Lower leg skin (tissue), 4 donors: ENCODE data around the gene DBI. TPM values are rescaled to one million over a fixed set of nuclear protein-coding genes. Genes with fewer than 3 reads are reported as not detected.

ENCODE experiments used
- DNase-seq, 2 donors: peaks; one replicate each; pipeline ENCODE4 v3.0.0-alpha.2; 2019; ENCODE audit warnings: low spot score in 2 of 2
- H3K4me3 ChIP-seq: fragments of 200-600 bp; sonication (generic); 2 replicates; pipeline ENCODE4 v1.5.1; 2017; ENCODE audit warnings: mild to moderate bottlenecking, low read depth; ENCODE audit not compliant: poor library complexity, severe bottlenecking
- POLR2A ChIP-seq, 2 donors: fragments of 450-650 bp; IDR thresholded peaks; one replicate each; pipeline ENCODE4 v1.6.1; 2016 to 2017; ENCODE audit warnings: antibody characterized with exemption in 2 of 2, mild to moderate bottlenecking in 1 of 2, moderate library complexity in 1 of 2
- WGBS, 2 donors: methylation state at CpG; one replicate each; pipeline ENCODE4 v1.1.5; 2018; 5-methylcytosine and 5-hydroxymethylcytosine counted together
- intact Hi-C: fragments of 100-400 bp; cut with DNase I; formaldehyde crosslinking; loops from one replicate; pipeline ENCODE4 v1.15.0; 2023; ENCODE audit warnings: low total_unique reads
- total RNA-seq, 4 donors: library from RNA; depleted of rRNA; stranded (reverse); fragments of >200 nt; gene quantifications; one replicate each; pipeline ENCODE4 v1.1.0, GENCODE V29; 2016
- TF ChIP-seq, protein P1 (sequence below), 3 donors: fragments of 450-650 bp; IDR thresholded peaks; one replicate each; pipeline ENCODE4 v1.5.1; 2016; ENCODE audit warnings: antibody characterized with exemption in 3 of 3, mild to moderate bottlenecking in 3 of 3, moderate library complexity in 2 of 3

The DBI gene
- total RNA-seq, 4 donors from 2014 or later = 266 to 369 (median 326) TPM

DNA sequence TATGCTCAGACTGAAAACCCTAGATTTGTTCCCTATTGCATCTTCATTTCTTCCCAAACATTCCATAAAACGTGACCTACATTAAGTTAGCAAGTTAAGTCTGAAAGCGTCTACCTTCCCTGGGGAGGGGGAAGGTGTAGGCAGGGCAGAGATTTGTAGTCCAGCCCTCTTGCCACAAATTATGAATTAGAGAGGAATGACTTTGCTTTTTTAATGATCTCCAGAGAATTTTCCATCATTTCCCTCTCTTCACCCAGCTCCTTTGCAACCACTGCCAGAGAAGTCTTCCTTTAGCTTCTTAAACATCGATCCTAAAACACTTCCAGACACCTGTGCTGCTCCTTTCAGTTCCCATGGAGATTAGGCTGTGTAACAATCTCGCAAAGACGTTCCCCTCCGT, 1.3 kb upstream of the DBI start:
- no peak for DNase-seq
- intact Hi-C loops = no loop called here
- WGBS, 2 donors = 29 to 42% methylated on average over 6 of the region's 6 CpGs
- H3K4me3 ChIP-seq = no peak overlapping the region
- TF ChIP-seq, protein P1, sequence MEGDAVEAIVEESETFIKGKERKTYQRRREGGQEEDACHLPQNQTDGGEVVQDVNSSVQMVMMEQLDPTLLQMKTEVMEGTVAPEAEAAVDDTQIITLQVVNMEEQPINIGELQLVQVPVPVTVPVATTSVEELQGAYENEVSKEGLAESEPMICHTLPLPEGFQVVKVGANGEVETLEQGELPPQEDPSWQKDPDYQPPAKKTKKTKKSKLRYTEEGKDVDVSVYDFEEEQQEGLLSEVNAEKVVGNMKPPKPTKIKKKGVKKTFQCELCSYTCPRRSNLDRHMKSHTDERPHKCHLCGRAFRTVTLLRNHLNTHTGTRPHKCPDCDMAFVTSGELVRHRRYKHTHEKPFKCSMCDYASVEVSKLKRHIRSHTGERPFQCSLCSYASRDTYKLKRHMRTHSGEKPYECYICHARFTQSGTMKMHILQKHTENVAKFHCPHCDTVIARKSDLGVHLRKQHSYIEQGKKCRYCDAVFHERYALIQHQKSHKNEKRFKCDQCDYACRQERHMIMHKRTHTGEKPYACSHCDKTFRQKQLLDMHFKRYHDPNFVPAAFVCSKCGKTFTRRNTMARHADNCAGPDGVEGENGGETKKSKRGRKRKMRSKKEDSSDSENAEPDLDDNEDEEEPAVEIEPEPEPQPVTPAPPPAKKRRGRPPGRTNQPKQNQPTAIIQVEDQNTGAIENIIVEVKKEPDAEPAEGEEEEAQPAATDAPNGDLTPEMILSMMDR (IDR thresholded peaks at IDR 0.05) = no peak
- TF ChIP-seq POLR2A (IDR thresholded peaks at IDR 0.05) = no peak

GRCh38 chr2:119366161-119366648, 572 bp upstream of the DBI start:
- 0 to 2% methylated on average over 17 of the region's 17 CpGs for whole genome bisulfite sequencing, 2 donors
- peak overlapping the region; percentile 55 for H3K4me3 ChIP-seq
- TF ChIP-seq, protein P1 (IDR thresholded peaks at IDR 0.05) = no peak
- no peak for TF ChIP-seq POLR2A (IDR thresholded peaks at IDR 0.05)
- intact Hi-C loops = no loop called here
- DNase-seq = peak in 1 of 2 donors; percentile 50

DNA sequence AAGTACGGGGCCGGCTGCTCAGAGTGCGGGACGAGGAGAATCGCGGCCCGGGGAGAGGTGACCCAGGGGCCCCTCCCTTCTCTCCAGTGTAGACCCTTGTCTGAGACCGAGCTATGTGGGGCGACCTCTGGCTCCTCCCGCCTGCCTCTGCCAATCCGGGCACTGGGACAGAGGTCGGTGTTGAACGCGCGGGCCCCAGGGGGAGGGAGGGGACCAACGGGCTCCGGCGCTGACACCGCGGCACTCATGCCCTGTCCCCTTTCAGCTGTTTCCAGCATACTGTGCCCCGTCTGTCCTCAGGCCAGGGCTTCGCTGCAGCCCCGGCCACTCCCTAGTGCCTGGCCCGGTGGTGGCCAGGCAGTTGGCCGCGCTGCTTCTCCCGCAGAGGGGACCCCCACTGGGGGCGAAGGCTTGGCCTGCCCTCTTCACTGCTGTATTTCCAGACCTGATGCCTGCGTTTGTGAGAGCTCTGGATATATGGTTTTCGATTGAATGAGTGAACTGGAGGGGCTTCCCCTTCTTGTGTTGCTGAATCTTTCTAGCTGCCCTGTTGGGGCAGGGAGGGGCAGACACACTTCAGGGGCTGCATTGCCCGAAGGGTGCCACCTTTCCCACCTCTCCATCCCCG, 809 bp downstream of the DBI start:
- peak overlapping the region; percentile 85 for H3K4me3 ChIP-seq
- intact Hi-C loops = no loop called here
- DNase-seq = peak; percentile 40 to 91
- 6 to 14% methylated on average over 12 to 21 of the region's 32 CpGs for WGBS, 2 donors
- TF ChIP-seq POLR2A (IDR thresholded peaks at IDR 0.05) = no peak
- TF ChIP-seq, protein P1 (IDR thresholded peaks at IDR 0.05) = no peak

- no peak for DNase-seq
- TF ChIP-seq, protein P1 (IDR thresholded peaks at IDR 0.05) = no peak
- TF ChIP-seq POLR2A (IDR thresholded peaks at IDR 0.05) = no peak
- 82 to 93% methylated on average over 6 of the region's 6 CpGs for WGBS, 2 donors
- H3K4me3 ChIP-seq = no peak overlapping the region
- intact Hi-C loops = no loop called here
These were observed 3.1 kb downstream of the DBI start for GRCh38 chr2:119369845-119370244.

GRCh38 chr2:119371111-119371510, 4.3 kb downstream of the DBI start:
- no peak overlapping the region for H3K4me3 ChIP-seq
- DNase-seq = no peak
- 81 to 96% methylated on average over 6 of the region's 6 CpGs for WGBS, 2 donors
- intact Hi-C loops = no loop called here
- TF ChIP-seq POLR2A (IDR thresholded peaks at IDR 0.05) = no peak
- TF ChIP-seq, protein P1 (IDR thresholded peaks at IDR 0.05) = no peak
